Hematopoietic multipotent progenitor cell treated with erythropoietin and hydrocortisone succinate and interleukin-3 and kit ligand, for 4 days (in vitro differentiated cells): Measurements from ENCODE around the gene RWDD3.
A peak's percentile ranks its signal among the peaks of the same experiment; 100 is the strongest.

Experiments used
- DNase-seq: peaks from one replicate; pipeline ENCODE4 v3.0.0-alpha.2; 2015

Gene RWDD3

GRCh38 chr1:95286479-95286878, 52.5 kb downstream of the RWDD3 start:
- no peak for DNase-seq

DNA sequence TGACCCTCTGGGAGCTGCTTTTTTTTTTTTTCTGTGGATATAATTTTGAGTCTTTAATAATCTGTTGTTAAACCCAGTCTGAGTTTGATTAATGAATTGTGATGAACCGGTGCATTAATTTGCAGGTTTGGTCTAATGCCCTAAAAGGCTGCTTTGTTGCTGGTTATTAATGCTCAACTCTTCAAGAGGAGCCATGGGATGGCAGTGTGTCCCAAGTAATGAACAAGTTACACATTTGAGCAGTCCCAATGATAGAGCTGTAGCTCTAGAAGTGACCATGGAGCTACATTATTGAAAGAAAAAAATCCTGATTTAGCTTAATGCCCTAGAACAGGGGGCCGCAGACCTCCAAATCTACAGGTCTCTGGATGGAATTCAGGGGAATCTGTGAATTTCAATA, 53.1 kb downstream of the RWDD3 start:
- DNase-seq = peak; percentile 6

- no peak for DNase-seq
Observed at GRCh38 chr1:95287825-95288224, 53.8 kb downstream of the RWDD3 start.
